Gastroesophageal sphincter (tissue), 4 donors: ENCODE results near the gene NDFIP1. TPM values are rescaled to one million over a fixed set of nuclear protein-coding genes. Genes with fewer than 3 reads are reported as not detected.
A peak's percentile ranks its signal among the peaks of the same experiment; 100 is the strongest.

Experiments
- ATAC-seq: fragments of 150-250 bp; one replicate; pipeline ENCODE4 v1.9.1; 2016; ENCODE audit warnings: mild to moderate bottlenecking, moderate library complexity
- H3K27ac ChIP-seq, 4 donors: fragments of 200-600 bp; sonication (generic) in 3 of 4; 1 replicate in 3 of 4; 2 replicates in 1 of 4; pipeline ENCODE4 v1.5.1; 2016 to 2019
- H3K27me3 ChIP-seq: fragments of 200-600 bp; sonication (generic); one replicate; pipeline ENCODE4 v1.5.1; 2019
- H3K36me3 ChIP-seq, 2 donors: fragments of 200-600 bp; sonication (generic); one replicate each; pipeline ENCODE4 v1.5.1; 2019; ENCODE audit warnings: control low read depth in 1 of 2
- H3K4me1 ChIP-seq, 3 donors: fragments of 200-600 bp; sonication (generic); 1 replicate in 2 of 3; 2 replicates in 1 of 3; pipeline ENCODE4 v1.5.1; 2016 to 2019; ENCODE audit warnings: control low read depth in 2 of 3
- H3K4me3 ChIP-seq, 2 donors: fragments of 200-600 bp; sonication (generic); one replicate each; pipeline ENCODE4 v1.5.1; 2019; ENCODE audit warnings: mild to moderate bottlenecking in 1 of 2, moderate library complexity in 1 of 2
- H3K9me3 ChIP-seq, 3 donors: fragments of 200-600 bp; sonication (generic); one replicate each; pipeline ENCODE4 v1.5.1; 2017 to 2019; ENCODE audit warnings: control low read depth in 2 of 3
- CTCF ChIP-seq, 4 experiments: fragments of 200-600 bp in 2 of 4; fragments of 450-650 bp in 2 of 4; sonication (generic) in 1 of 4; IDR thresholded peaks; one replicate each; pipeline ENCODE4 v1.5.1; 2017 to 2019; ENCODE audit warnings: antibody characterized with exemption in 4 of 4, mild to moderate bottlenecking in 2 of 4, moderate library complexity in 2 of 4
- EP300 ChIP-seq: sonication (generic); formaldehyde crosslinking; IDR thresholded peaks from one replicate; pipeline ENCODE4 v1.6.1; 2017; ENCODE audit warnings: antibody characterized with exemption, mild to moderate bottlenecking
- POLR2A ChIP-seq, 2 donors: fragments of 450-650 bp; IDR thresholded peaks; one replicate each; pipeline ENCODE4 v1.6.1; 2017; ENCODE audit warnings: antibody characterized with exemption in 2 of 2, mild to moderate bottlenecking in 2 of 2, moderate library complexity in 1 of 2
- POLR2AphosphoS5 ChIP-seq: sonication (generic); formaldehyde crosslinking; IDR thresholded peaks from one replicate; pipeline ENCODE4 v1.6.1; 2017; ENCODE audit warnings: antibody characterized with exemption
- WGBS, 2 donors: methylation state at CpG; one replicate each; pipeline ENCODE4 v1.1.5; 2018; ENCODE audit warnings: low coverage in 1 of 2; 5-methylcytosine and 5-hydroxymethylcytosine counted together
- total RNA-seq, 4 donors: library from RNA; depleted of rRNA; stranded (reverse); fragments of >200 nt; gene quantifications; one replicate each; pipeline ENCODE4 v1.1.0, GENCODE V29; 2016

The NDFIP1 gene
- total RNA-seq, 4 donors from 2014 or later, result 62.4 to 86.7 (median 81.6) TPM

- no peaks in the 10 kb centered on the region for H3K9me3 ChIP-seq
- no peaks in the 10 kb centered on the region for H3K27me3 ChIP-seq
- ATAC-seq, result no peak
- TF ChIP-seq POLR2A (IDR thresholded peaks at IDR 0.05) (no peak), EP300 (no peak), POLR2AphosphoS5 (no peak), CTCF (IDR thresholded peaks at IDR 0.05) (no peak)
- H3K36me3 ChIP-seq, result no peaks in the 10 kb centered on the region
- H3K4me3 ChIP-seq, result no peak overlapping the region
- peaks cover 9 to 90% (median 10%) of the 10 kb centered on the region in 3 donors for H3K4me1 ChIP-seq
- 70 to 100% methylated on average over 1 of the region's 1 CpG for WGBS, 2 donors
- H3K27ac ChIP-seq, result peak overlapping the region in 1 of 4 donors; percentile 3
Measured at GRCh38 chr5:142114687-142115086, 6.1 kb downstream of the NDFIP1 start.

GRCh38 chr5:142115937-142116614, 7.5 kb downstream of the NDFIP1 start:
- no peak overlapping the region for H3K27ac ChIP-seq
- H3K4me1 ChIP-seq, result peaks cover 3 to 89% (median 4%) of the 10 kb centered on the region in 3 donors
- WGBS, 2 donors, result 98 to 100% methylated on average over 4 of the region's 4 CpGs
- peaks cover 0 to 13% of the 10 kb centered on the region in 2 donors for H3K36me3 ChIP-seq
- no peak overlapping the region for H3K4me3 ChIP-seq
- ATAC-seq, result no peak
- TF ChIP-seq POLR2AphosphoS5 (no peak), EP300 (no peak)
- H3K27me3 ChIP-seq, result no peaks in the 10 kb centered on the region
- H3K9me3 ChIP-seq, result no peaks in the 10 kb centered on the region

GRCh38 chr5:142117579-142118151, 9.1 kb downstream of the NDFIP1 start:
- no peak for ATAC-seq
- Histone ChIP-seq H3K4me1 (peaks cover 4 to 86% (median 8%) of the 10 kb centered on the region in 3 donors), H3K4me3 (no peak overlapping the region), H3K9me3 (no peaks in the 10 kb centered on the region), H3K27ac (no peak overlapping the region), H3K36me3 (peaks cover 0 to 25% of the 10 kb centered on the region in 2 donors), H3K27me3 (no peaks in the 10 kb centered on the region)
- 43 to 52% methylated on average over 5 of the region's 5 CpGs for WGBS, 2 donors
- TF ChIP-seq CTCF (IDR thresholded peaks at IDR 0.05) (no peak), POLR2A (IDR thresholded peaks at IDR 0.05) (no peak), POLR2AphosphoS5 (no peak), EP300 (no peak)

- TF ChIP-seq CTCF (IDR thresholded peaks at IDR 0.05) (no peak), POLR2A (IDR thresholded peaks at IDR 0.05) (no peak), EP300 (no peak), POLR2AphosphoS5 (no peak)
- Histone ChIP-seq H3K27ac (no peak overlapping the region), H3K4me1 (peaks cover 4 to 80% (median 8%) of the 10 kb centered on the region in 3 donors), H3K36me3 (peaks cover 0 to 25% of the 10 kb centered on the region in 2 donors), H3K27me3 (no peaks in the 10 kb centered on the region), H3K4me3 (no peak overlapping the region), H3K9me3 (no peaks in the 10 kb centered on the region)
- WGBS, 2 donors, result 64 to 77% methylated on average over 3 of the region's 3 CpGs
- no peak for ATAC-seq
Measured at GRCh38 chr5:142118155-142118686, 9.6 kb downstream of the NDFIP1 start.

- H3K27me3 ChIP-seq, result no peaks in the 10 kb centered on the region
- H3K9me3 ChIP-seq, result no peaks in the 10 kb centered on the region
- no peak overlapping the region for H3K4me3 ChIP-seq
- peaks cover 0 to 25% of the 10 kb centered on the region in 2 donors for H3K36me3 ChIP-seq
- no peak for ATAC-seq
- TF ChIP-seq POLR2A (IDR thresholded peaks at IDR 0.05) (no peak), POLR2AphosphoS5 (no peak), EP300 (no peak)
- peaks cover 4 to 80% (median 8%) of the 10 kb centered on the region in 3 donors for H3K4me1 ChIP-seq
- no peak overlapping the region for H3K27ac ChIP-seq
Measured at GRCh38 chr5:142119051-142119625, 10.6 kb downstream of the NDFIP1 start.
